ENCODE data around the gene OGFOD2. TPM values are rescaled to one million over a fixed set of nuclear protein-coding genes. Genes with fewer than 3 reads are reported as not detected.

The OGFOD2 gene
- total and polyA plus RNA-seq, 9 of the 15 experiments (the other 6 are each of a cell fraction or from before 2014, with no cell fraction given), result 1.4 to 111 (median 18.5) TPM

GRCh38 chr12:122947352-122947792 lies 27.7 kb upstream of the OGFOD2 start:
- Histone ChIP-seq H3K27ac (ENCODE audit: extremely low read depth, low read depth, low read length) (no peak overlapping the region), H3K27me3 (ENCODE audit: control insufficient read depth in 2 of 2, insufficient read depth in 2 of 2, low read length in 2 of 2) (no peaks in the 10 kb centered on the region), H3K79me2 (ENCODE audit: control insufficient read depth, insufficient read depth, low read length) (no peaks in the 10 kb centered on the region), H4K20me1 (replicated peaks; ENCODE audit: control insufficient read depth, insufficient read depth, low read length) (no peaks in the 10 kb centered on the region; the same call in 1 of the 2 replicates), H3K9me3 (replicated peaks; ENCODE audit: control insufficient read depth, insufficient read depth, low read depth, low read length) (no peaks in the 10 kb centered on the region), H3K4me3 (no peak overlapping the region), H3K4me2 (ENCODE audit: insufficient read depth, low read length) (no peak overlapping the region), H3K9ac (ENCODE audit: insufficient read depth in 1 of 2, low read depth in 2 of 2, low read length in 2 of 2) (peak overlapping the region in 1 of 2 experiments; percentile 68; a peak in 1 of 4 replicates), H2AFZ (ENCODE audit: low read depth, low read length) (no peak overlapping the region), H3K9me1 (ENCODE audit: control insufficient read depth, insufficient read depth, low read length) (no peaks in the 10 kb centered on the region), H3K4me1 (replicated peaks in 1 of 2; ENCODE audit: control insufficient read depth in 2 of 2, insufficient read depth in 2 of 2, low read length in 2 of 2) (peaks cover 6 to 36% of the 10 kb centered on the region in 2 experiments; a peak in 4 of 5 replicates), H3K36me3 (ENCODE audit: control insufficient read depth, insufficient read depth, low read length) (no peaks in the 10 kb centered on the region; the same call in 2 of the 3 replicates)
- CTCF ChIA-PET (ENCODE audit: low intra/inter-chr PET ratio), result interaction anchor here (0.8 kb wide), 1 partner anchor 87 kb away, joined by 3 read pairs; no protein-coding TSS in a partner anchor
- intact Hi-C loops (cut with micrococcal nuclease), result no loop called here
- in situ Hi-C loops (cut with MboI), result no loop called here
- WGBS (ENCODE audit: insufficient coverage, low coverage, missing lambda C conversion rate), result 75% methylated on average over 14 of the region's 15 CpGs
- DNase-seq (ENCODE audit: extremely low read depth in 1 of 4, low spot score in 3 of 4), result no peak
- POLR2A ChIA-PET, result no interaction called here
- BruUV-seq (replicated peaks), result no TSS peak
- no peak for FAIRE-seq
- TF ChIP-seq ZNF12 (CRISPR knock-in tag; IDR thresholded peaks at IDR 0.05) (no peak), ZC3H4 (CRISPR knock-in tag; IDR thresholded peaks at IDR 0.05; ENCODE audit: borderline replicate concordance) (0 out of 2 replicates have a peak, but pooled peaks have one; percentile 51)
- TF ChIP-seq, protein P1, sequence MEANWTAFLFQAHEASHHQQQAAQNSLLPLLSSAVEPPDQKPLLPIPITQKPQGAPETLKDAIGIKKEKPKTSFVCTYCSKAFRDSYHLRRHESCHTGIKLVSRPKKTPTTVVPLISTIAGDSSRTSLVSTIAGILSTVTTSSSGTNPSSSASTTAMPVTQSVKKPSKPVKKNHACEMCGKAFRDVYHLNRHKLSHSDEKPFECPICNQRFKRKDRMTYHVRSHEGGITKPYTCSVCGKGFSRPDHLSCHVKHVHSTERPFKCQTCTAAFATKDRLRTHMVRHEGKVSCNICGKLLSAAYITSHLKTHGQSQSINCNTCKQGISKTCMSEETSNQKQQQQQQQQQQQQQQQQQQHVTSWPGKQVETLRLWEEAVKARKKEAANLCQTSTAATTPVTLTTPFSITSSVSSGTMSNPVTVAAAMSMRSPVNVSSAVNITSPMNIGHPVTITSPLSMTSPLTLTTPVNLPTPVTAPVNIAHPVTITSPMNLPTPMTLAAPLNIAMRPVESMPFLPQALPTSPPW (CRISPR knock-in tag; IDR thresholded peaks at IDR 0.05), result peak; percentile 7
- no peak for ATAC-seq

DNA sequence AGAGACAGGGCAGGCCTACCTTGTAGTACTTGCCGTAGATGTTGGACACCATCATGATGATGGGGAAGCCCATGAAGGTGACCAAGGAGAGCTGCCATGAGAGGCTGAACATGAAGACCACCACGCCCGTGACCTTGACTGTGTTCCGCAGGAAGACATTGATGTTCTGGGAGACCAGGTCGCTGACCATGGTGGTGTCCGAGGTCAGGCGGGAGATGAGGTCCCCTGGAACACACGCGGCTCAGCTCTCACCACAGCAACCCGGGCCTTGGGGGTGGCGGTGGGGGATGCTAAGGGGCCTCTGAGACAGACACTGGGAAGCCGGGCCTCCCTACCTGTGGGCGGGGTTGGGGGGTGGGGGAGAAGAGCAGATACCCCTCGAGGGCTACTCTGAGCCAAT lies 26.4 kb upstream of the OGFOD2 start:
- Histone ChIP-seq H3K9ac (ENCODE audit: insufficient read depth in 1 of 2, low read depth in 2 of 2, low read length in 2 of 2) (no peak overlapping the region), H3K4me1 (replicated peaks in 1 of 2; ENCODE audit: control insufficient read depth in 2 of 2, insufficient read depth in 2 of 2, low read length in 2 of 2) (peaks cover 6 to 34% of the 10 kb centered on the region in 2 experiments; a peak in 4 of 5 replicates), H2AFZ (ENCODE audit: low read depth, low read length) (no peak overlapping the region), H3K9me3 (replicated peaks; ENCODE audit: control insufficient read depth, insufficient read depth, low read depth, low read length) (no peaks in the 10 kb centered on the region), H3K27me3 (ENCODE audit: control insufficient read depth in 2 of 2, insufficient read depth in 2 of 2, low read length in 2 of 2) (no peaks in the 10 kb centered on the region), H3K4me2 (ENCODE audit: insufficient read depth, low read length) (no peak overlapping the region), H3K79me2 (ENCODE audit: control insufficient read depth, insufficient read depth, low read length) (no peaks in the 10 kb centered on the region), H3K9me1 (ENCODE audit: control insufficient read depth, insufficient read depth, low read length) (no peaks in the 10 kb centered on the region), H3K4me3 (no peak overlapping the region), H3K27ac (ENCODE audit: extremely low read depth, low read depth, low read length) (no peak overlapping the region), H3K36me3 (ENCODE audit: control insufficient read depth, insufficient read depth, low read length) (no peaks in the 10 kb centered on the region; the same call in 2 of the 3 replicates), H4K20me1 (replicated peaks; ENCODE audit: control insufficient read depth, insufficient read depth, low read length) (no peaks in the 10 kb centered on the region; the same call in none of the 2 replicates)
- POLR2A ChIA-PET, result interaction anchor here (0.6 kb wide), 1 partner anchor 84 kb away, joined by 4 read pairs; no protein-coding TSS in a partner anchor
- no peak for FAIRE-seq
- CTCF ChIA-PET (ENCODE audit: low intra/inter-chr PET ratio), result no interaction called here
- 83% methylated on average over 12 of the region's 14 CpGs for WGBS (ENCODE audit: insufficient coverage, low coverage, missing lambda C conversion rate)
- no peak for DNase-seq (ENCODE audit: extremely low read depth in 1 of 4, low spot score in 3 of 4)
- BruUV-seq (replicated peaks), result no TSS peak
- no peak for ATAC-seq
- intact Hi-C loops (cut with micrococcal nuclease) (no loop called here), in situ Hi-C loops (cut with MboI) (no loop called here)
- TF ChIP-seq TARDBP (IDR thresholded peaks at IDR 0.05) (no peak), TEAD2 (tag; IDR thresholded peaks at IDR 0.05) (no peak), POLR2G (IDR thresholded peaks at IDR 0.05; ENCODE audit: low read depth, low read length) (no peak), SMARCA5 (IDR thresholded peaks at IDR 0.05) (no peak), SAFB2 (IDR thresholded peaks at IDR 0.05; ENCODE audit: borderline replicate concordance, low read depth, low read length, severe bottlenecking) (no peak), ZNF592 (IDR thresholded peaks at IDR 0.05) (no peak)
- TF ChIP-seq, protein P2, sequence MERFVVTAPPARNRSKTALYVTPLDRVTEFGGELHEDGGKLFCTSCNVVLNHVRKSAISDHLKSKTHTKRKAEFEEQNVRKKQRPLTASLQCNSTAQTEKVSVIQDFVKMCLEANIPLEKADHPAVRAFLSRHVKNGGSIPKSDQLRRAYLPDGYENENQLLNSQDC (CRISPR knock-in tag; IDR thresholded peaks at IDR 0.05), result no peak

All from K562 (cell line).